SK-N-MC (cell line): ENCODE measurements around the gene CAMK2N1.

ENCODE experiments used
- EZH2 ChIP-seq: fragments of 200-600 bp; sonication (generic); IDR thresholded peaks from one replicate; pipeline ENCODE4 v1.6.1; 2017; ENCODE audit warnings: antibody characterized with exemption
- FOXP2 ChIP-seq: optimal IDR thresholded peaks from 2 replicates; pipeline ENCODE3; 2011; ENCODE audit warnings: mild to moderate bottlenecking, moderate library complexity; ENCODE audit not compliant: insufficient read depth; ENCODE audit errors: extremely low read length, control extremely low read depth
- POLR2AphosphoS5 ChIP-seq: IDR thresholded peaks from 2 replicates; pipeline ENCODE4 v1.6.1; 2012; ENCODE audit warnings: mild to moderate bottlenecking, low read depth, low read length, borderline replicate concordance

- TF ChIP-seq POLR2AphosphoS5 (no peak), EZH2 (no peak), FOXP2 (no peak)
Measured at GRCh38 chr1:20521960-20522861, 36.2 kb upstream of the CAMK2N1 start.
